ENCODE data around the gene IFNA17.
"Not testable (repeated sequence)": the region's sequence is repeated elsewhere in the genome, so short reads cannot be mapped to it uniquely, and the experiment has no call there.

DNA sequence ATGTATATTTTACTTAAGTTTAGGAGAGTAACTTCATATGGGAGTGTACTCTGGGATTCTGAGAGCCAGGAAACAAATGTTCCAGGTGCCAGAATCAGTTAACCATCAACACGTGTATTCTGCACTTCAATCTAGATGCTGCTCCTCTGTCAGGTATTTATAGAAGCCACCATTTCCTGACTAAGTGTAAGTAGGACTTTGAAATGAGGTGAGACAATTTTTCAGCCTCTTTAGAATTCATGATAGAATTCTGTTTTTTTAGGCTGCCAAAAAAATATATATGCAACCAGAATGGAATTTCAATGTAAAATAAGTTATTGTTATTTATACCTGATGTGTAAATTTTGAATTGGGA, 8.3 kb upstream of the IFNA17 start:
- TF ChIP-seq POLR2A (IDR thresholded peaks at IDR 0.05; ENCODE audit: low read depth) = not testable (repeated sequence)
- TF ChIP-seq, protein P1, sequence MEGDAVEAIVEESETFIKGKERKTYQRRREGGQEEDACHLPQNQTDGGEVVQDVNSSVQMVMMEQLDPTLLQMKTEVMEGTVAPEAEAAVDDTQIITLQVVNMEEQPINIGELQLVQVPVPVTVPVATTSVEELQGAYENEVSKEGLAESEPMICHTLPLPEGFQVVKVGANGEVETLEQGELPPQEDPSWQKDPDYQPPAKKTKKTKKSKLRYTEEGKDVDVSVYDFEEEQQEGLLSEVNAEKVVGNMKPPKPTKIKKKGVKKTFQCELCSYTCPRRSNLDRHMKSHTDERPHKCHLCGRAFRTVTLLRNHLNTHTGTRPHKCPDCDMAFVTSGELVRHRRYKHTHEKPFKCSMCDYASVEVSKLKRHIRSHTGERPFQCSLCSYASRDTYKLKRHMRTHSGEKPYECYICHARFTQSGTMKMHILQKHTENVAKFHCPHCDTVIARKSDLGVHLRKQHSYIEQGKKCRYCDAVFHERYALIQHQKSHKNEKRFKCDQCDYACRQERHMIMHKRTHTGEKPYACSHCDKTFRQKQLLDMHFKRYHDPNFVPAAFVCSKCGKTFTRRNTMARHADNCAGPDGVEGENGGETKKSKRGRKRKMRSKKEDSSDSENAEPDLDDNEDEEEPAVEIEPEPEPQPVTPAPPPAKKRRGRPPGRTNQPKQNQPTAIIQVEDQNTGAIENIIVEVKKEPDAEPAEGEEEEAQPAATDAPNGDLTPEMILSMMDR (IDR thresholded peaks at IDR 0.05) = not testable (repeated sequence)
